Uterine smooth muscle cell (primary cell): ENCODE results near the gene PIGP. TPM values are rescaled to one million over a fixed set of nuclear protein-coding genes. Genes with fewer than 3 reads are reported as not detected.

Source experiments
- total RNA-seq: library from RNA; depleted of rRNA; stranded (reverse); fragments of >200 nt; gene quantifications from 2 replicates; pipeline ENCODE4 v1.2.3, GENCODE V29; 2014

PIGP gene
- total RNA-seq = 2.9 and 4.1 TPM in 2 replicates

GRCh38 chr21:37072988-37073416 is at the start of gene PIGP, which contains the start of gene TTC3:
TSS of gene PIGP (minus strand) at chr21:37073071. CDS start at chr21:37072515, 556 bp downstream.
TSS of gene TTC3 (plus strand) at chr21:37073254. CDS start at chr21:37087258, 14,004 bp downstream.

Other genes starting within 250 kb of the PIGP start
- 35.7 and 48.7 TPM in 2 replicates for gene HLCS, start 106.4 kb downstream of the PIGP start, total RNA-seq
- not detected in 2 replicates for gene RIPPLY3, start 66.4 kb downstream of the PIGP start, total RNA-seq
- 211 and 433 TPM in 2 replicates for gene TTC3, start 183 bp upstream of the PIGP start, total RNA-seq
- gene VPS26C, start 194.3 kb upstream of the PIGP start, total RNA-seq = 77.0 and 80.3 TPM in 2 replicates